Hepatocyte (in vitro differentiated cells): ENCODE data around the gene PRXL2B. TPM values are rescaled to one million over a fixed set of nuclear protein-coding genes. Genes with fewer than 3 reads are reported as not detected.

Source experiments
- DNase-seq: peaks from one replicate; pipeline ENCODE4 v3.0.0-alpha.2; 2016; ENCODE audit warnings: low spot score
- H2AFZ ChIP-seq: fragments of 200-600 bp; sonication (generic); 2 replicates; pipeline ENCODE4 v1.6.0; 2016; ENCODE audit warnings: antibody characterized with exemption, mild to moderate bottlenecking
- H3K27ac ChIP-seq: fragments of 200-600 bp; sonication (generic); 2 replicates; pipeline ENCODE4 v1.5.1; 2016; ENCODE audit warnings: mild to moderate bottlenecking
- H3K27me3 ChIP-seq: fragments of 200-600 bp; sonication (generic); 2 replicates; pipeline ENCODE4 v1.6.1; 2016
- H3K36me3 ChIP-seq: fragments of 200-600 bp; sonication (generic); replicated peaks from 2 replicates; pipeline ENCODE4 v1.5.1; 2016; ENCODE audit warnings: low read depth; ENCODE audit not compliant: insufficient read depth
- H3K4me1 ChIP-seq: fragments of 200-600 bp; sonication (generic); 2 replicates; pipeline ENCODE4 v1.5.1; 2016; ENCODE audit warnings: mild to moderate bottlenecking, moderate library complexity; ENCODE audit not compliant: insufficient read depth
- H3K4me2 ChIP-seq: fragments of 200-600 bp; sonication (generic); 2 replicates; pipeline ENCODE4 v1.6.0; 2016
- H3K4me3 ChIP-seq: fragments of 200-600 bp; sonication (generic); 2 replicates; pipeline ENCODE4 v1.5.1; 2016; ENCODE audit warnings: mild to moderate bottlenecking
- H3K79me2 ChIP-seq: fragments of 200-600 bp; sonication (generic); 2 replicates; pipeline ENCODE4 v1.6.0; 2017; ENCODE audit warnings: mild to moderate bottlenecking
- H3K9me2 ChIP-seq: fragments of 200-600 bp; sonication (generic); replicated peaks from 2 replicates; pipeline ENCODE4 v1.6.0; 2017; ENCODE audit warnings: mild to moderate bottlenecking; ENCODE audit not compliant: insufficient read depth
- H3K9me3 ChIP-seq: fragments of 200-600 bp; sonication (generic); 2 replicates; pipeline ENCODE4 v1.5.1; 2016; ENCODE audit warnings: low read depth, mild to moderate bottlenecking
- H4K20me1 ChIP-seq: fragments of 200-600 bp; sonication (generic); 2 replicates; pipeline ENCODE4 v1.6.0; 2016; ENCODE audit warnings: mild to moderate bottlenecking; ENCODE audit not compliant: insufficient read depth, poor library complexity, severe bottlenecking
- EZH2 ChIP-seq: fragments of 200-600 bp; sonication (generic); IDR thresholded peaks from 2 replicates; pipeline ENCODE4 v1.6.1; 2016; ENCODE audit warnings: antibody characterized with exemption, mild to moderate bottlenecking, borderline replicate concordance
- EZH2phosphoT487 ChIP-seq: fragments of 200-600 bp; sonication (generic); IDR thresholded peaks from one replicate; pipeline ENCODE4 v1.6.1; 2018; ENCODE audit warnings: antibody characterized with exemption, mild to moderate bottlenecking, low read depth, moderate library complexity; ENCODE audit not compliant: unreplicated experiment, severe bottlenecking
- WGBS: methylation state at CpG from one replicate; pipeline ENCODE4 v1.1.6; 2016; ENCODE audit warnings: low lambda C conversion rate; ENCODE audit errors: missing lambda C conversion rate; 5-methylcytosine and 5-hydroxymethylcytosine counted together
- polyA plus RNA-seq: library from polyadenylated mRNA; unstranded; fragments of >200 nt; fragmentation: Nextera tagmentation; extraction: Ambion mirVana; gene quantifications from 2 replicates; pipeline ENCODE4 v1.2.1, GENCODE V29; 2016
- total RNA-seq: library from RNA; depleted of rRNA; stranded (reverse); fragments of >200 nt; gene quantifications from 2 replicates; pipeline ENCODE4 v1.2.3, GENCODE V29; 2014
- TF ChIP-seq, protein P1 (sequence below): fragments of 200-600 bp; sonication (generic); IDR thresholded peaks from 2 replicates; pipeline ENCODE4 v1.5.1; 2016; ENCODE audit warnings: antibody characterized with exemption, mild to moderate bottlenecking; ENCODE audit not compliant: poor library complexity

PRXL2B gene
- total and polyA plus RNA-seq, 2 experiments from 2014 or later = 36.7 to 41.4 TPM

DNA sequence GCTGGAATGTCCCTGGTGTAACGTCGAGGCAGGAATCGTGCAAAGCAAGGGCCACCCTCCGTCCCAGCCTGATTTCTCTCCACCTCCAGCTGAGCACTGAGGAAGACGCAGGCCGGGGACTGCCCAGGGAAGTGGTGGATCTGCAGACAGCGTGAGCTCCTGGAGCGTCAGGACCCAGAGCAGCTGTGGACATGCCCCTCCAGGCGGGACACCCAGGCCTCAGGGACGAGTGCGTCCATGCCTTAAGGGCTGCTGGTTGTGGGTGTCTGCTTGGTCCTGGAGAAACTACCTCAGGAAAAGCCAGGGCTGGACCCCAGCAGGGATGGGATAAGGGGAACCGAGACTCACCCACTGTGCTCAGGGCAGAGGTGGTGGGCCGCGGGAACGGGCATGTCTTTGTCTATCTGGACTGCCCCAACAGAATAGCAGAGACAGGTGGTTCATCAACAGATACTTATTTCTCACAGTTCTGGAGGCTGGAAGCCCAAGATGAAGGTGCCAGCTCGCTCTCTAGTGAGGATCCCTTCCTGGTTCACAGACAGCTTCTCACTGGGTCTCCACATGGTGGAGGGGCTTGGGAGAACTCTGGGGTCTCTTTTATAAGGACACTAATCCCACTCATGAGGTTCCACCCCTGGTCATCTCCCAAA, 52.0 kb downstream of the PRXL2B start:
- Histone ChIP-seq H3K36me3 (no peaks in the 10 kb centered on the region), H3K4me1 (peaks cover 22% of the 10 kb centered on the region), H3K9me3 (no peaks in the 10 kb centered on the region), H3K79me2 (peaks cover 15% of the 10 kb centered on the region), H3K9me2 (no peaks in the 10 kb centered on the region), H3K4me3 (no peak overlapping the region), H4K20me1 (no peaks in the 10 kb centered on the region), H3K4me2 (no peak overlapping the region), H3K27me3 (peaks cover 3% of the 10 kb centered on the region), H2AFZ (no peak overlapping the region), H3K27ac (no peak overlapping the region)
- 73% methylated on average over 16 of the region's 16 CpGs for WGBS
- DNase-seq = no peak
- TF ChIP-seq, protein P1, sequence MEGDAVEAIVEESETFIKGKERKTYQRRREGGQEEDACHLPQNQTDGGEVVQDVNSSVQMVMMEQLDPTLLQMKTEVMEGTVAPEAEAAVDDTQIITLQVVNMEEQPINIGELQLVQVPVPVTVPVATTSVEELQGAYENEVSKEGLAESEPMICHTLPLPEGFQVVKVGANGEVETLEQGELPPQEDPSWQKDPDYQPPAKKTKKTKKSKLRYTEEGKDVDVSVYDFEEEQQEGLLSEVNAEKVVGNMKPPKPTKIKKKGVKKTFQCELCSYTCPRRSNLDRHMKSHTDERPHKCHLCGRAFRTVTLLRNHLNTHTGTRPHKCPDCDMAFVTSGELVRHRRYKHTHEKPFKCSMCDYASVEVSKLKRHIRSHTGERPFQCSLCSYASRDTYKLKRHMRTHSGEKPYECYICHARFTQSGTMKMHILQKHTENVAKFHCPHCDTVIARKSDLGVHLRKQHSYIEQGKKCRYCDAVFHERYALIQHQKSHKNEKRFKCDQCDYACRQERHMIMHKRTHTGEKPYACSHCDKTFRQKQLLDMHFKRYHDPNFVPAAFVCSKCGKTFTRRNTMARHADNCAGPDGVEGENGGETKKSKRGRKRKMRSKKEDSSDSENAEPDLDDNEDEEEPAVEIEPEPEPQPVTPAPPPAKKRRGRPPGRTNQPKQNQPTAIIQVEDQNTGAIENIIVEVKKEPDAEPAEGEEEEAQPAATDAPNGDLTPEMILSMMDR = no peak
- no peak for TF ChIP-seq EZH2phosphoT487
- no peak for TF ChIP-seq EZH2

DNA sequence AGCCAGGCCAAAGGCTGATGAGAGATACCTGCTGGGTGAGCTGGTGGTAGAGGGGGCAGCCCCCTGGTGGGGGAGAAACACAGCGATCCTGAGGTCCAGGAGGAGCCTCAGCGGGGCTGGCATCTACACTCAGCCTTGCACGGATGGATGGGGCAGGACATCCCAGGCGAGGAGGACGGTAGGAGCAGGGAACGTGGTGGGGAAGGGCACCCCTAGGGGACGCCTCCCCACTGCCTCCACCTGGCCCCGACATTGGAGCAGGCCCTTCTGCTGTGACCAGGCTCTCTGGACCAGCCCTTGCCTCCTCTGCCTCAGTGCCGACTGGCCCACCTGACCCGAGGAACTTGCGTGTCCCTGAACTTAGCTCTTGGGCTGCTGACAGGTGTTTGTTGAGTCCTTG, 52.6 kb downstream of the PRXL2B start:
- Histone ChIP-seq H3K9me3 (no peaks in the 10 kb centered on the region), H4K20me1 (no peaks in the 10 kb centered on the region), H3K4me3 (no peak overlapping the region), H3K27ac (no peak overlapping the region), H3K36me3 (no peaks in the 10 kb centered on the region), H3K27me3 (peaks cover 3% of the 10 kb centered on the region), H3K4me2 (no peak overlapping the region), H3K4me1 (peaks cover 22% of the 10 kb centered on the region), H3K79me2 (peaks cover 15% of the 10 kb centered on the region), H2AFZ (no peak overlapping the region), H3K9me2 (no peaks in the 10 kb centered on the region)
- TF ChIP-seq EZH2 (no peak), EZH2phosphoT487 (no peak)
- TF ChIP-seq, protein P1 = no peak
- 67% methylated on average over 7 of the region's 11 CpGs for WGBS
- no peak for DNase-seq

DNA sequence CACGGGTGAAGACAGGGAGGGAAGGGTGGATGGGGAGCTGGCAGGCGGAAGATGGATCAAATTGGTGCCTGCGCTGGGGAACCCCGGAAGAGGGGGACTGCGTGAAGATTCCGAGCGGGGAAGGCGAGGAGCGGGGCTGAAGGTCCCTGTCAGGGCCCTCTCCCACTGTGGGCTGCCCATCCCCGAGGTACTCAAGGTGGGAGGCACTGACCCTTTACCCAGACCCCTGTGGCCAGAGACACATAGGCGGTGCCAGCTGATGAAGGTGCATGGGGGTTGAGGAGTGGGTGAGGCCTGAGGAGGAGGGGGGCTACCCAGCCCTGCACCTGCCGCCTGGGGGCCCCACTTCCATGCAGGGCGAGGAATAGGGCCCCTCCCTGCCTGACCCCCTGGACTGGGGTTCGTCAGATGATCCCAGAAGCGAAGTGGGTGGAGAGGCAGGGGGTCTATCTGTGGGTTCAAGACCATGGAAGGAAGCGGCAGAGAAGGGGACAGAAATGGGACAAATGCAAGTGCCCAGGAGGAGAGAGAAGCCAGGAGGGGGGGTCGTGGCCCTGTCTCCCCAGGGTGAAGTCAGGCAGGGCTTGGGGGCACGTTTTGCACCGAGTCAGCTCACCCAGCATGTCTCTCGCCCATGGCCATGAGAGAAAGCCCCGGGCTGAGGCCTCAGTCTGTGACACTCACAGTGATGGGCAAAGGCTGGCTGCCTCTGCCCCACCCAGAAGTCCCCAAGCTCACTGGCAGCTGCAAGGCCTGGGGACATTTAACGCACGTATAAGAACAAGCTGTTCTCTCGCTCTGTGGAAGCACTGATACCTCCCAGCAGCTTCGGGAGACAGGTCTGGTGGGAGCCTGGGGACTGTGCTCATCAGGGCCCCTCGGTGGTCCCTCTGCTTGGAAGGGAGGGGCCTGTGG, 53.3 kb downstream of the PRXL2B start:
- peak; percentile 11 for DNase-seq
- Histone ChIP-seq H4K20me1 (no peaks in the 10 kb centered on the region), H3K4me2 (no peak overlapping the region), H3K9me3 (no peaks in the 10 kb centered on the region), H3K79me2 (peaks cover 15% of the 10 kb centered on the region), H3K27me3 (peaks cover 3% of the 10 kb centered on the region), H3K9me2 (no peaks in the 10 kb centered on the region), H2AFZ (no peak overlapping the region), H3K4me1 (peaks cover 22% of the 10 kb centered on the region), H3K27ac (no peak overlapping the region), H3K36me3 (no peaks in the 10 kb centered on the region), H3K4me3 (no peak overlapping the region)
- WGBS = 88% methylated on average over 24 of the region's 26 CpGs
- TF ChIP-seq EZH2phosphoT487 (no peak), EZH2 (no peak)
- TF ChIP-seq, protein P1 = no peak
